Sciatic nerve (tissue), 2 donors: ENCODE data around the gene ABL2. TPM values are rescaled to one million over a fixed set of nuclear protein-coding genes. Genes with fewer than 3 reads are reported as not detected.
A peak's percentile ranks its signal among the peaks of the same experiment; 100 is the strongest.
"Not testable (repeated sequence)": the region's sequence is repeated elsewhere in the genome, so short reads cannot be mapped to it uniquely, and the experiment has no call there.

Experiments
- ATAC-seq: fragments of 200-7000 bp; cut with Tn5 transposase; one replicate; pipeline ENCODE4 v1.9.1; 2020; ENCODE audit warnings: mild to moderate bottlenecking, moderate library complexity
- DNase-seq: peaks from one replicate; pipeline ENCODE4 v3.0.0-alpha.2; 2020; ENCODE audit warnings: low spot score
- intact Hi-C: fragments of 100-400 bp; cut with DNase I; formaldehyde crosslinking; loops from one replicate; pipeline ENCODE4 v1.14.2; 2022
- total RNA-seq: library from RNA; stranded (reverse); fragmentation: NEBNext Ultra II Directional; extraction: Animal tissue kit (Norgen Biotek cat#: 25700); gene quantifications from one replicate; pipeline ENCODE4 v1.2.1, GENCODE V29; 2021
- donor health status: DM: no; HTN: no; CAD: no.
- donor health status: DM: no; HTN: no; CAD: no.

Gene ABL2
- total RNA-seq, 1 donor from 2014 or later: 59.4 TPM

DNA sequence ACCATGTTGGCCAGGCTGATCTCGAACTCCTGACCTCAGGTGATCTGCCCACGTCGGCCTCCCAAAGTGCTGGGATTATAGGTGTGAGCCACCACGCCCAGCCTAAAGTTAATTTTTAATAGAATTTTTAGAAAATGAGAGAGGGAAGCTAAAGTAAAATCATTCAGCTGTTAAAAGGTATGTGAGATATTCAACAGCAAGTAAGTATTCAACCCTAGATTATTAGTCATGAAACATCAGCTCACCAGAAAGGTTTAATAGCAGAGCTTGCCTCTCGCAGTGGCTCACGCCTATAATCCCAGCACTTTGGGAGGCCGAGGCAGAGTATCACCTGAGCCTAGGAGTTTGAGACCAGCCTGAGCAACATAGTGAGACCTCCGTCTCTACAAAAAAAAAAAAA lies 5.0 kb downstream of the ABL2 start:
- intact Hi-C loops, ATAC-seq, DNase-seq: not testable (repeated sequence)

DNA sequence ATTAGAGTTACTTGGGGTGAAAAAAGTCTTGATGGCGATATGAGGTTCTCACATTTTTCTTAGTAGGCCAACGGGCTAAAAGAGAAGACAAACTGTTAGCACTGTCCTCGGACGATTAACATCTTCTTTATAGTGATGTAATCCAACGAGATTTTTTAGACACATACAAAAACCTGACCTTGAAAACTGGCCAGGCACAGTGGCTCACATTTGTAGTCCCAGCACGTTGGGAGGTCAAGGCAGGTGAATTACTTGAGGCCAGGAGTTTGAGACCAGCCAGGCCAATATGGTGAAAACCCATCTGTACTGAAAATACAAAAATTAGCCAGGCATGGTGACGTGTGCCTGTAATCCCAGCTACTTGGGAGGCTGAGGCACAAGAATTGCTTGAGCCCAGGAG lies 8.4 kb downstream of the ABL2 start:
- DNase-seq, intact Hi-C loops, ATAC-seq: not testable (repeated sequence)

DNA sequence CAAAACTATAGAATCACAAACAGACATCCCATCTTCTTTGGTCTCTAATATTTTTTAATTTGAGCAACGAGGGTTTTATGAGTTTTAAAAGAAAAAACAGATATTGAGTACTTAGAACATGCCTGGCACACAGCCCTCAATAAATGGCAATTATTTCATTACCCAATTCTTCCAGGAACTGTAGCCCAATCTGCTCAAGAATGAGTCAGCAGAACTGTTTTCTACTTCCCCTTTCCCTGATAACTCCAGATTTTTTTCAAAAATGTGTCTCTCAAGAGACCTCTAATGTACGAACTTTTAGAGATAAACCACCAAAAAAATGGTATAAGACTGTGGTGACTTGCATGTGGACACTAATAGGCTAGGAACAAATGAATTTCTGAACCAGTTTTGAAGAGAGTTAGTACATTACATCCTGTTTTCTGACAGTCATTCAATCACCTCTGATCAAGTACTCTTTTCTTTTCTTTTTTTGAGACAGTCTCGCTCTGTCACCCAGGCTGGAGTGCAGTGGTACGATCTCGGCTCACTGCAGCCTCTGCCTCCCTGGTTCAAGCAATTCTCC lies 11.5 kb downstream of the ABL2 start:
- ATAC-seq (peak; percentile 81), DNase-seq (no peak)
- intact Hi-C loops: no loop called here

DNA sequence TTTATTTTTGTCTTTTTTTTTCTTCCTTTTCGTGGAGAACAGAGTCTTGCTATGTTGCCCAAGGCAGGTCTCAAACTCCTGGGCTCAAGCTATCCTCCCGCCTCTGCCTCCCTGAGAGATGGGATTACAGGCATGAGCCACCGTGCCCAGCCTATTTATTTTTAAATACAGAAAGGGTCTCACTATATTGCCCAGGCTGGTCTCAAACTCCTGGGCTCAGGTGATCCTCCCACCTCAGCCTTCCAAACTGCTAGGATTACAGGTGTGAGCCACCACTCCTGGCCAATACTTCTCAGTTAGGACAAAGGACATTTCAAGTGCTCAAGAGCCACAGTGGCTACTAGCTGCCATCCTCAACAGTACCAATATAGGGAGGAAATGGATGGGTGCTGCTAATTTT lies 16.2 kb downstream of the ABL2 start:
- intact Hi-C loops, ATAC-seq, DNase-seq: not testable (repeated sequence)

DNA sequence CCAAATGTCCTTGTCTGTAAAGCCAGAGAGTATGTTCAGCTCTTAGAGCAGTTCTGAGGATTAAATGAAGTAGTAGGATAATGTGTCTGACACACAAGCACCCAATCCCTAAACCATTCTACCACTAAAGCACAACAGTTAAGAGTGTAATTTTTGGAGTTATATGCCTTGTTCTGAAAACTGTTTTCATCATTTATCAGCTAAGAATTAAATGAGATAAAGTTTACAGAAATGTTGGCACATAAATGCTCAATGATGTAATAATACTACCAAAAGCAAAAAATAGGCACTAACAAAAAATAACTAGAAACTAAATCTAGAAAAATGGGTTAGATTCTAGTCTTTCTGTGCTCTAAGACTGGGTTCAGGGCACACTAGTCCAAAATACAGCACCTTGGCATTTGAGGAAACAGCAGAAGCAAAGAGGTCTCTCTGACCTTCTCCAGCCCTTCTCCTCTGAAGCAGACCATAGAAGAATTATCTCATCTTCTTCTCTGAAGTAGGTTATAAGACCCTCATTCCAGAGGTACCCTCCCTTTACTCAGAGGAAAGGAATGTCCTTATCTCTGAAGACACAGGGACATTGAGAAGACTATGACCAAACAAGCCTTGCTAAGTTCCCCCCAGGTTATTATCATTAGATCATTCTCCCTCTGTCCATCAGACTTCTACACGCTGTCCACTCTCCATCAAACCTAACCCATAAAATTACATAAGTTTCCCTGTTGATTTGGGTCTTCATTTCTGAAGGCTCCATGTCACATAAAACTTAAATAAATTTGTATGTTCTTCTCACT lies 20.6 kb downstream of the ABL2 start:
- intact Hi-C loops: no loop called here

DNA sequence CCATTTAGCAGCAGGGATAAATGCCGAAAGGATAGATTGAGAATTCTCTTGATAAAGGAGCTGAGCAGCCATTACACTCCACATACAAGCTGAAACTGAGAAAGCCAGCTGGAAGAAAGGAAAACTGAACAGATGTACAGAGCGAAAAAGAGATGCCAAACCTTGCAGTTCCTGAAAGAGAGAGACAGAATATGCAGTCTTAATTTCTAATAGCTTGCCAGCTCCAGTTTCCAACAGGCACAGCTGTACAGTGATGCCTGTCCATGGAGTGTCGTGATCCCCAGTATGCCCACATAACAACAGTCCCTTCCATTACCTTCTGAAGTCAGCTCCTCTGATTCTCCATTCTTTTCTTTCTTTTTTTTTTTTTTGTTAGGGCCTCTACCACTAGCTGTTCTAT lies 22.7 kb downstream of the ABL2 start:
- no peak for ATAC-seq
- no peak for DNase-seq
- intact Hi-C loops: no loop called here

More for the DNA sequence above, 20.6 kb downstream of the ABL2 start:
- DNase-seq (no peak), ATAC-seq (no peak)

DNA sequence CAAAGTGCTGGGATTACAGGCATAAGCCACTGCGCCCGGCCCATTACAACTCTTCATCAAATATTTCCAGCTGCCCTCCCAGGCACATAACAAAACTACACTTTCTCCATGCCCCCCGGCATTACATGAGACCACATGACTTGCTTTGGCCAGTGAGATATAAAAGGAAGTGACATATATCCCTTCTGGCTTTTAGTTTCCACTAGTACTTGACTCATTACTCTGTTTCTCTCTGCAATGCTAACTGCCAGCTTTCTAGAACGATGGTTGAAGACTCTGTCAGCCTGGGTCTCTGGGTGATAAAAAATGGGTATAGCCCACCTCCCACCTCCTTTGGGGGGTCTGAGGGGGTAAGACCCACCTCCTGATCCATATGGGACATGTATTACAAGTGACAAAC lies 24.2 kb downstream of the ABL2 start:
- intact Hi-C loops: no loop called here
- DNase-seq (no peak), ATAC-seq (no peak)

DNA sequence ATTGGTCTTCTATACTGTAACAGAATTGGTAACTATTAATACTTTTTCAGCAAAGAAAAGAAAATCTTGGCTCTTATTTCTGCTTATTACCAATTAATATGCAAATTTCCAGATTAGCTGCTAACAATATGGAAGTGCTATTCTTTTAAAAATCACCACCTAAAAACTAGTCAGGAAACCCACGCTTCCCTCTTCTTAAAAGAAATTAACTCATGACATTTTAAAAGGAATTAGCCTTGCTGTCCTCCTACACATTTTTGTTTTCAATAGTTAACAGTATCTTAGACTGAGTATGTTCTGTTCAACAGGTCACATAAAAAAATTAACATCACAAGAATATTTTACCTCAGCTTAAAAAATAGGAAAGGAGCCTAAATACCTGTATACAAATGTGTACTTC lies 27.3 kb downstream of the ABL2 start:
- DNase-seq: no peak
- no peak for ATAC-seq
- intact Hi-C loops: no loop called here

DNA sequence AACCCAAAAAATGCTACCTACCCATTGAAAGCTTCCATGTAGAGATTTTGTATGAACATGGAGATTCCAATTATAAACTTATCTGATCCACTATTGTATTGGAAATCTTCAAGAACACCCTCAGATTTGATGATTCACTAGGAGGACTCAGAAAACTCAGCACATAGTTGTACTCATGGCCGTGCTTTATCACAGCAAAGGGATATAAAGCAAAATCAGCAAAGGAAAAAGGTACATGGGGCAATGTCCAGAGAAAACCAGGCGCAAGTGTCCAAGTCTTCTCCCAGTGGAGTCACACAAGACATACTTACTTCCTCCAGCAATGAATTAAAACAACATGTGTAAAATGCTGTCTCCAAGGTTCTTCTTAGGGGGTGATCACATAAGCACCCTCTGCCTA lies 28.9 kb downstream of the ABL2 start:
- ATAC-seq (no peak), DNase-seq (no peak)
- intact Hi-C loops: no loop called here

DNA sequence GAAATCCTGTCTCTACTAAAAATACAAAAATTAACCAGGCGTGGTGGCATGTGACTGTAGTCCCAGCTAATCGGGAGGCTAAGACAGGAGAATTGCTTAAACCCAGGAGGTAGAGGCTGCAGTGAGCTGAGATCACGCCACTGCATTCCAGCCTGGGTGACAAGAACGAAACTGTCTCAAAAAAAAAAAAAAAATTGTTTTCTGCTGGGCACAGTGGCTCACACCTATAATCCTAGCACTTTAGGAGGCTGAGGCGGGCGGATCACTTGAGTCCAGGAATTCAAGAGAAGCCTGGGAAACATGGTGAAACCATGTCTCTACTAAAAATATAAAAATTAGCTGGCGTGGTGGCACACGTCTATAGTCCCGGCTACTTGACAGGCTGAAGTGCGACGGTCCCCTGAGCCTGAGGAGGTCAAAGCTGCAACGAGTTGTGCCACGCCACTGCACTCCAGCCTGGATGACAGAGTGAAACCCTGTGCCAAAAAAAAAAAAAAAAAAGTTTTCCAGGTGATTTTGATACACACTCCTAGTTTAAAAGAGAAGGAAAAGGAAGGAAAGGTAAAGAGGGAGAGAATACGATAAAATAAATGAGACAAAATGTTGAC lies 31.7 kb downstream of the ABL2 start:
- ATAC-seq: no peak
- intact Hi-C loops: loop anchor here (10.0 kb wide), 1 partner anchor 73 kb away; no protein-coding TSS in a partner anchor
- DNase-seq: no peak

DNA sequence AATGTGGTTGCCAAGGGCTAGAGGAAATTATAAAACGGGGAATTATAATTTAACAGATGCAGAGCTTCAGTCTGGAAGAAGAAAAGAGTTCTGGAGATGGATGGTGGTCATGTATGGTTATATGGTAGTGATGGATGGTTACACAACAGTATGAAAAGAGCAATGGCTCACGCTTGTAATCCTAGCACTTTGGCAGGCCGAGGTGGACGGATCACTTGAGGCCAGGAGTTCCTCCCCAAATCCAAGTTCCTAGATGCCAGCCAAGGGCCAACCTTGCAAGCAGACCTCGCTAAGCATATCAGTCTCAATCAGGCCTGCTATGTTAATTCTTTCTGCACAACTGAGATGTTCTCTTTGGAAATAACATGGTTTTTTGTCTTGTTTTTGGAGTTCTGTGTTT lies 33.6 kb downstream of the ABL2 start:
- intact Hi-C loops: loop anchor here (10.0 kb wide), 1 partner anchor 71 kb away; no protein-coding TSS in a partner anchor
- ATAC-seq, DNase-seq: not testable (repeated sequence)

DNA sequence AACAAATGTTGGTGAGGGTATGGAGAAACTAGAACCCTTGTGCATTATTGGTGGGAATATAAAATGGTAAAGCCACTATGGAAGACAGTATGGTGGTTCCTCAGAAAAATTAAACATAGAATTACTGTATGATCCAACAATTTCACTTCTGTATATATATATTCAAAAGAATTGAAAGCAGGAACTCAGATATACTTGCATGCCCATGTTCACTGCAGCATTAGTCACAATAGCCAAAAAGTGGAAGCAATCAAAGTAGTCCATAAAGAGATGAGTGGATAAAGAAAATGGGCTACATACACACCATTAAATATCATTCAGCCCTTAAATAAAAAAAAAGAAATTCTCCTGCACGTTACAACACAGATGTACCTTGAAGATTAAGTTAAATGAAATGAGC lies 34.1 kb downstream of the ABL2 start:
- intact Hi-C loops: loop anchor here (10.0 kb wide), 1 partner anchor 71 kb away; no protein-coding TSS in a partner anchor
- DNase-seq (no peak), ATAC-seq (no peak)

DNA sequence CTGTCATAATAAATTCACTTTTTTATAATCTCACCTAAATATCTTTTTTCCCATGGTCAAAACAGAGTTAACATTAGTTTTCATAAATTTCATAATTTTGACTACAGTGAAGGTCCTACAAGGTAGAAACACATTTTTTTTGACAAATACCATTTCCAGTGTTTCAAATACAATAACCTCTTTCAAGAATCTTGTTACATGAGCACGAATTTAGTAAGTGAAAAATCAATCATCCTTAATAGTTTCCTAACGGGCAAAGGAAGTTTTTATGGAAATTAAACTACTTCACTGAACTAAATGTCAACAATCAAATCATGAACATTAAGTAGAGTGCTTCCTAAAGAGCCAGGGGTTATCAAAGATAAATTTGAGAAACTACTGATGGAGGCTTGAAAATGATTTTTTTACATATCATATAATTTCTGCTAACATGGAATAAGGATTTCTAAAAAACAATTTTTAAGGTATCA lies 35.4 kb downstream of the ABL2 start:
- no peak for ATAC-seq
- no peak for DNase-seq
- intact Hi-C loops: loop anchor here (10.0 kb wide), 1 partner anchor 69 kb away; no protein-coding TSS in a partner anchor

DNA sequence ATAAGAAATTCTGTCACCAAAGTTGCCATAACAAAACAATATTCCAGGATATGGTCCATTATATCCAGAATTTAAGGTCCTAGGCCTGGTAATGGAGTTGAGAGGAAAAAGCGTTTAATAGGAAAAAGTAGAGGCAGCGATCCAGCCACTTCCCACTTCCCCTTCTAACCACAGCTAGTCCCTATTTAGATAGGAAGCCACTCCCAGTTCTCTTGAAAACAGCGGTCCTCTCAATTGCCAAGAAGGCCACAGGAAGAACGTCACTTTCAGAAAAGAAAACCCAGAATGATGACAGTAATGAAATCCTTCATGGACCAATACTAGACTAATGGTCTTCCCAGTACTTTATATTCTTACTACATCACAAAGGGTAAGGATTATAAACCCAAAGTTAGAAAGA lies 38.6 kb downstream of the ABL2 start:
- DNase-seq: no peak
- peak; percentile 79 for ATAC-seq
- intact Hi-C loops: loop anchor here (10.0 kb wide), 1 partner anchor 66 kb away; no protein-coding TSS in a partner anchor

DNA sequence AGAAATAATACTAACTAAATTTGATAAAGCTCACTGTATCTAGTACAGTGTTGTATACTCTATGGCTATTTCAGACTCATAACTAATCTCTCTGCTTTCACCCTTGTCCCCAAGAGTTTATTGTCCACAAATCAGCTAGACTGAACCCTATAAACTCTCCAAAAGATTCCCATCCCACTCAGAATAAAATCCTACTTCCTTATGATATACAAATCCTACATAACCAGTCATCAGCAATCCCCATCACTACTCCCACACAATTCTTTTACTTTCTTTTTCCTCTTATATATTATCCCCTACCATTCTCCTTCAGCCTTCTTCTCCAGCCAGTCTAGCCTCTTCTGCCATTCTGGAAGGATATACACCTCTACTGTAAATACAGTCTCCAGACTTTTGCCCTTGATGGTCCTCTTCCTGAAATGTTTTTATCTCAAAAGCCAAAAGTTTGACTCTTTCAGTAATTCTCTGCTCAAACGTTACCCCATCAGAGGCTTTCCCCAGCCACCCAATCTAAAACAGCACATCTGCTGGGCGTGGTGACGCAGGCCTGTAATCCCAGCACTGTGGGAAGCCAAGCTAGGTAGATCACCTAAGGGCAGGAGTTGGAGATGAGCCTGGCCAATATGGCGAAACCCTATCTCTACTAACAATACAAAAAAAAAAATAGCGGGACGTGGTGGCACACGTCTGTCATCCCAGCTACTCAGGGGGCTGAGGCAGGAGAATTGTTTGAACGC lies 41.6 kb downstream of the ABL2 start:
- no peak for DNase-seq
- ATAC-seq: no peak
- intact Hi-C loops: no loop called here

DNA sequence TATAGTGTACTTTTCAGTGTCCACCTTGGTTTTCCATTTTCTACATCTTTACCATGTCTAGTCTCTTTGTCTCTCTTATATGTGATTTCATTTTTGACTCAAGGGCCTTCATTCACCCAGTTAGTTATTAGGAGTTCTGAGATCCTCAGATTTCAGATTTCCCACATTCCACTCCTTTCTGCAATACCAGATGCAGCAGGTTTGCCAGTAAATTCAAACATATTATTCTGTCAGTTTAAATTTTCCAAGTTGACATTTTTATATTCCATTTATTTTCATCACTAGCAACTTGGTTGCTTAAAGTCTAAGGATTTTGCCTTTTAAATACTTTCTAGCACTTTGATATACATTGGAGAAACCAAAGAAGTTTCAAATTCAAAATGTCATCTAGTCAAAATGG lies 42.4 kb downstream of the ABL2 start:
- intact Hi-C loops: no loop called here
- ATAC-seq: no peak
- no peak for DNase-seq

DNA sequence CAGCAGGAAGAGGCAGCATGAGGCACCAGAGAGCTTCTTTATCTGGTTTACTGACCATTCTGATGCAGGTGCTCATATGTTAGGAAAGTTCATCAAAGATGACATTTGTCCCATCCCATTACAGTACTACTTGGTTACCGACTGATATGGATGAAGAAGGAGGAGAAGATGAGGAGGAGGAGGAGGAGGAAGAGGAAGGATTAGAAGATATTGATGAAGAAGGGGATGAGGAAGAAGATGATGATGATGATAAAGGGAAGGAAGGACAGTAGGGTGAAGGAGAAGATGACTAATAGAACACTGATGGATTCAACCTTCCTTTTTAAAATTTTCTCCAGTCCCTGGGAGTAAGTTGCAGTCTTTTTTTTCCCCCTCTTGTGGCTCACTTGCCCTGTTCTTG lies 45.1 kb downstream of the ABL2 start:
- ATAC-seq: no peak
- no peak for DNase-seq
- intact Hi-C loops: no loop called here

DNA sequence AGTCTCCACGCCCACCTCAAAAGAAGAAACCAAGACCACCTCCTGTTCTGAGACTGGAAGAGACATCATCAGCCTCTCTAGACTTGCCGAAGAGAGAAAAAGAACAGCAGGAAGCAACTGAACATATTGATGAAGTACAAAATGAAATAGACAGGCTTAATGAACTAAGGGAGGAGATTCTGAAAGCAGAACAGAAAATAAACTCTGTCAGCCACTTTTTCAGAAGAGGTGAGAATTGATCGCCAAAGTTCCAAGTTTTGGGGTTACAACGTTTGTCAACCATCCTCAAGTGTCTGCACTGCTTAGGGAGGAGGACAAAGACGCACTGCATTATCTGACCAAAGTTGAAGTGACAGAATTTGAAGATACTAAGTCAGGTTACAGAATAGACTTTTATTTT lies 45.6 kb downstream of the ABL2 start:
- no peak for DNase-seq
- ATAC-seq: no peak
- intact Hi-C loops: no loop called here

DNA sequence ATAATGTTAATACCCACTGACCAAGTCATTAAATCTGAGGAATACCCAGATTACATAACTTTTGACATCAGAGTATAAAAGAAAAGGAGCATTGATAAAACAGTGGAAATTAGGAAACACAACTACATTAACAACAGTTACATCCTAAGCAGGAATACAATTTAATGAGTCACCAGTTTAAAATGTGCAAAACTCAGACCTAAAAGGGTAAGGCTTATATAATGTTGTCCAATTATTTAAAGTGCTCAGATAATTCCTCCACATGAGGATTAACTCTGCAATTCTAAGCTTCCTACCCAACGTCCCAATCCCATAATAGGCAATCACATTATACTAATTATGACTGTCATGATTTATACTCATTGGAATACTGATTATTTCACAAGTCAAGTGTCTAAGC lies 50.5 kb downstream of the ABL2 start:
- intact Hi-C loops: no loop called here
- DNase-seq: no peak
- ATAC-seq: no peak
